ES-I3 (cell line): ENCODE measurements around the gene ALX4.
A peak's percentile ranks its signal among the peaks of the same experiment; 100 is the strongest.

Experiments used
- H3K36me3 ChIP-seq: 2 replicates; pipeline ENCODE4 v1.6.1; 2013; ENCODE audit warnings: mild to moderate bottlenecking, low read length, control low read depth, moderate library complexity; ENCODE audit not compliant: insufficient read depth
- H3K4me1 ChIP-seq: 2 replicates; pipeline ENCODE4 v1.6.1; 2013; ENCODE audit warnings: mild to moderate bottlenecking, control low read depth, low read length; ENCODE audit not compliant: insufficient read depth
- H3K9ac ChIP-seq: 2 replicates; pipeline ENCODE4 v1.6.1; 2013; ENCODE audit warnings: low read depth, mild to moderate bottlenecking, low read length, moderate library complexity
- H3K9me3 ChIP-seq: 2 replicates; pipeline ENCODE4 v1.6.1; 2013; ENCODE audit warnings: mild to moderate bottlenecking, low read length, moderate library complexity; ENCODE audit not compliant: control insufficient read depth, insufficient read depth

ALX4 gene

GRCh38 chr11:44328138-44328660 is 18.3 kb upstream of the ALX4 start:
- no peaks in the 10 kb centered on the region for H3K36me3 ChIP-seq
- no peak overlapping the region for H3K9ac ChIP-seq
- H3K9me3 ChIP-seq = no peaks in the 10 kb centered on the region
- H3K4me1 ChIP-seq = no peaks in the 10 kb centered on the region

GRCh38 chr11:44327730-44328129 is 17.8 kb upstream of the ALX4 start:
- Histone ChIP-seq H3K9ac (no peak overlapping the region), H3K9me3 (no peaks in the 10 kb centered on the region), H3K4me1 (no peaks in the 10 kb centered on the region), H3K36me3 (no peaks in the 10 kb centered on the region)

- H3K36me3 ChIP-seq = no peaks in the 10 kb centered on the region
- no peaks in the 10 kb centered on the region for H3K9me3 ChIP-seq
- H3K4me1 ChIP-seq = no peaks in the 10 kb centered on the region
- H3K9ac ChIP-seq = no peak overlapping the region
These were observed 16.9 kb upstream of the ALX4 start for GRCh38 chr11:44326615-44327475.

GRCh38 chr11:44325698-44326097 is 15.8 kb upstream of the ALX4 start:
- H3K4me1 ChIP-seq = no peaks in the 10 kb centered on the region
- no peaks in the 10 kb centered on the region for H3K36me3 ChIP-seq
- no peaks in the 10 kb centered on the region for H3K9me3 ChIP-seq
- no peak overlapping the region for H3K9ac ChIP-seq

- Histone ChIP-seq H3K9me3 (no peaks in the 10 kb centered on the region), H3K9ac (no peak overlapping the region), H3K4me1 (no peaks in the 10 kb centered on the region), H3K36me3 (no peaks in the 10 kb centered on the region)
These were observed 15.0 kb upstream of the ALX4 start for GRCh38 chr11:44324749-44325525.

GRCh38 chr11:44324222-44324621 is 14.3 kb upstream of the ALX4 start:
- no peaks in the 10 kb centered on the region for H3K9me3 ChIP-seq
- no peaks in the 10 kb centered on the region for H3K36me3 ChIP-seq
- H3K4me1 ChIP-seq = no peaks in the 10 kb centered on the region
- H3K9ac ChIP-seq = no peak overlapping the region

- Histone ChIP-seq H3K4me1 (no peaks in the 10 kb centered on the region), H3K9ac (no peak overlapping the region), H3K9me3 (no peaks in the 10 kb centered on the region), H3K36me3 (no peaks in the 10 kb centered on the region)
These were observed 12.3 kb upstream of the ALX4 start for GRCh38 chr11:44322243-44322642.

- Histone ChIP-seq H3K4me1 (no peaks in the 10 kb centered on the region), H3K9me3 (no peaks in the 10 kb centered on the region), H3K36me3 (no peaks in the 10 kb centered on the region), H3K9ac (no peak overlapping the region)
These were observed 11.1 kb upstream of the ALX4 start for GRCh38 chr11:44321059-44321458.

GRCh38 chr11:44320289-44320973 is 10.5 kb upstream of the ALX4 start:
- no peaks in the 10 kb centered on the region for H3K9me3 ChIP-seq
- no peaks in the 10 kb centered on the region for H3K36me3 ChIP-seq
- H3K4me1 ChIP-seq = no peaks in the 10 kb centered on the region
- peak overlapping the region; percentile 51; the same call in 1 of the 2 replicates for H3K9ac ChIP-seq

GRCh38 chr11:44319552-44320288 is 9.8 kb upstream of the ALX4 start:
- peak overlapping the region; percentile 51; the same call in 1 of the 2 replicates for H3K9ac ChIP-seq

GRCh38 chr11:44319170-44319551 is 9.2 kb upstream of the ALX4 start:
- Histone ChIP-seq H3K9ac (peak overlapping the region; percentile 51; the same call in 1 of the 2 replicates), H3K9me3 (no peaks in the 10 kb centered on the region), H3K36me3 (no peaks in the 10 kb centered on the region), H3K4me1 (no peaks in the 10 kb centered on the region)

More at GRCh38 chr11:44319552-44320288, 9.8 kb upstream of the ALX4 start:
- Histone ChIP-seq H3K4me1 (no peaks in the 10 kb centered on the region), H3K9me3 (no peaks in the 10 kb centered on the region), H3K36me3 (no peaks in the 10 kb centered on the region)

- H3K9me3 ChIP-seq = no peaks in the 10 kb centered on the region
- no peaks in the 10 kb centered on the region for H3K36me3 ChIP-seq
- H3K4me1 ChIP-seq = no peaks in the 10 kb centered on the region
- no peak overlapping the region for H3K9ac ChIP-seq
These were observed 8.4 kb upstream of the ALX4 start for GRCh38 chr11:44318369-44318768.

- Histone ChIP-seq H3K36me3 (no peaks in the 10 kb centered on the region), H3K9ac (peak overlapping the region; percentile 56; the same call in 1 of the 2 replicates), H3K4me1 (no peaks in the 10 kb centered on the region), H3K9me3 (no peaks in the 10 kb centered on the region; the same call in 1 of the 2 replicates)
These were observed 6.8 kb upstream of the ALX4 start for GRCh38 chr11:44316659-44317240.
